ENCODE results near the gene GSG1L2.

The GSG1L2 gene

DNA sequence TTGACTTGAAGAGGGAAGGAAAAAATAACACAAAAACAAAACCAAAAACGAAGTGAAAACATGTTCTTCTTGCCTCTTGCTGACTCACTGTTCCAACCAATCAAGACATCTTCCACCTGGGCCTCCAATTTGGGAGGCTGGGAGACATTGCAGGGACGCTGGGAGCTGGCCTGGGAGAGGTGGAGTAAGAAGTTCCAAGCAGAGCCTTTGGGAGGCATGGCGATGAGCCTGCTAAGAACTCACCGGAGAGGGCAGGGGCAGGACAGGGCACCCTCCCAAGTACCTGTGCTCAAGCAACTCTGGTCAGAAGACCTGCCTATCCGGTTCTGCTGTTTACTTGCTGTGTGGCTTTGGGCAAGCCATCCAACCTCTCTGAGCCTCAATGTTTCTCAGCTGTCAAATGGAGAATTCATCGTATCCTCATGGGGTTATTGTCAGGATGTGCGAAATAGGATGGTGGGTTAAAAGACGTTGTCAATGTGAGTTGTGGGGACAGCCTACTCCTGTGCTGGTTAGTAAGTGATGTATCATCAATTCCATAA lies 3.0 kb upstream of the GSG1L2 start:
- no peak for DNase-seq

DNA sequence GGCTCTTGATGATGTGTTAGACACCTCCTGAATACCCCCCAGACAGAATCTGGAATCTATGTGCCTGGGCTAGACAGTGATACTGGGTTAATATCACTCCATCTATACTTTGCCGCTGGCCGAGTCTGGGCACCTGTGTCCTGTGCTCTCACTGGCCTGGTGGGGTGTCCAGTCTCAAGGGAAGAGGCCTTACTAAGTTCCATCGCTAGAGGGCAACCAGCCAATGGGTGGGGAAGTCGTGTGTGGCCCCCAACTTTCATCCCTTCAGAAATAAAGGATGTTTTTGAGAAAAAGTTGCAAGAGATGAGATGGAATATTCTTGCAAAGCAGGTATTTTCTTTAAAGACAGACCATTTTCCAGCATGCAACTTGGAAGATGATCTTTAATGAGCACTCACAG lies 2.2 kb upstream of the GSG1L2 start:
- no peak for DNase-seq

DNA sequence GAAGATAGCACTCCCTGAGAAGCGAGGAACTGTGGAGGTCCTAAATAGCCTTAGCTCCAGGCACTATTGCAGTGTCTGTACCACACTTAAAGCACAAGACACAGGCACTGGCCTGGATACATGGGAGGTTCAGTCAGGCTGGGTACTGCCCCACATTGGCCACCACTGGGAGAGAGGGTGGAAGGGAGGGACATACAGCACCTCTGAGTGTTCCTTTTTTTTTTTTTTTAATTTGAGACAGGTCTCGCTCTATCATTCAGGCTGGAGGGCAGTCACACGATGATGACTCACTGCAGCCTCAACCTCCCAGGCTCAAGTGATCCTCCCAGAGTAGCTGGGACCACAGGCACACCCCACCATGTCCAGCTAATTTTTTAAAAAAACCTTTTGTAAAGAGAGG lies 1.4 kb downstream of the GSG1L2 start:
- no peak for DNase-seq

DNA sequence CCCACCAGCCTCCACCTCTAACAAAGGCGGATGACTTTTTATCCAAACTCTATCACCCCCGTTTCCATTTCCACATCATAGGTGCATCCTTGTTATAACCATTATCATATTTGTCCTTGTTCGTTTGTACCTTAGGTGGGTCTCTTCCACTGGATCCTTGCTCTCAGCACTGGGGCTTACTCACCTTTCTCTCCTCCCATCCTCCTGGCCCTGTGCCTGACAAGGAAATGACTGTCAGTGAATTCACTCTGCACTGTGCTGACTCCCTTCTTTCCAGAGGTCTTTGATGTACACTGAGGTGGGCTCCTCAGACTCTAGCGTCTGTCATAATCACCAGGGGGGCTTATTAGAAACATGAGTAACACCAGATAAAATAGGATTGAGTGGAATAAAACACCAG lies 3.1 kb downstream of the GSG1L2 start:
- DNase-seq, result no peak

DNA sequence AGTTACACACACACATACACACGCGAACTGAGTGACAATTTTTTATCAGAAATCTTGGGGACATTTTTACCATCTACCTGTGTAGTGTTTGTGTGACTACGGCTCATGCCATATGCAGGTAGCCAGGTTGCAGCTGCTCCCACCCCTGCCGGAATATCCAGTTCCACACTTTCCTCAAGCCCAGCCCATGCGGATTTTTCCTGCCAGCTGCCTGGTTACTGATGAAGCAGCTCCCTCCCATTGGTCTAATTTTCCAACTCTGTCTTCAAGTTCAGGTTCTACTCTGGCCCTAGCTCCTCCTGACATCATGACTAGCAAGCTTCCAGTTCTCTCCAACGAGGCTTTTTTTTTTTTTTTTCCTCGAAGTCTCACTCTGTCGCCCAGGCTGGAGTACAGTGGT lies 4.8 kb downstream of the GSG1L2 start:
- no peak for DNase-seq

DNA sequence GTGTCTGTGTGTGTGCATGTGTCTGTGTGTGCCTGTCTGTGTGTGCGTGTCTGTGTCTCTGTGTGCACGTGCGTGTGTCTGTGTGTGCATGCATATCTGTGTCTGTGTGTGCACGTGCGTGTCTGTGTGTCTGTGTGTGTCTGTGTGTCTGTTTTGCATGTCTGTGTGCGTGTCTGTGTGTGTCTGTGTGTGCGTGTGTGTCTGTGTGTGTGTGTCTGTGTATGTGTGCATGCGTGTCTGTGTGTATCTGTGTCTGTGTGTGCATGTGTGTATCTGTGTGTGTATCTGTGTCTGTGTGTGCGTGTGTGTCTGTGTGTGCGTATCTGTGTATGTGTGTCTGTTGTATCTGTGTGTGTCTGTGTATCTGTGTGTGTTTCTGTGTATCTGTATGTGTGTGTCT lies 5.4 kb downstream of the GSG1L2 start:
- no peak for DNase-seq

DNA sequence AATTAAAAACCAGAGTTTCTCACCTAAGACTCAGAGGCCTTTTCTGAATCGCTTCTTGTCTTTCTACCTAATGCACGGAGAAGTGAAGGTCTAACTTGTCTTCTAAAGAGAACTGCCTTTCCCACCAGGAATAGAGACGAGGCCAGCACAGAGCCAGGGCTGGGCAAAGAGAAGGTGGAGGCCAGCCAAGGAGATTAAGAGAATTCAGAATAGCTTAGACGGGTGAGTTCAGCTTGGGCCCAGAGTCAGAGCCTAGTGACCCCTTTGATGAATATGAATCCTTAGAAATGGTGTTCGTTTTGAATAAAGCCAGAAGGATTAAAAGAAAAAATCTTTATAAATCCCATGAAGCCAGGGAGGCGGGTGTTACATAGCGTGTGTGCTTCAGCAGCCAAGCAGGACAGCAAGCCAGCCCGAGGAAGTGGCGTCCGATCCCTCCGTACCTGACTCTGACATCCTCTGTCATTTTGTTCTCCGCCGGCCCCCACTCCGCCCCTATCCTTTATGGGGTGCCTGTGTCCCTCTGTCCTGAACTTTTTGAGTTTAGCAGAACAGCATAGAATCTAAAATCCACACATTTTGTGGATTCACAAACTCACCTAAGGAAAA lies 7.4 kb downstream of the GSG1L2 start:
- no peak for DNase-seq

DNA sequence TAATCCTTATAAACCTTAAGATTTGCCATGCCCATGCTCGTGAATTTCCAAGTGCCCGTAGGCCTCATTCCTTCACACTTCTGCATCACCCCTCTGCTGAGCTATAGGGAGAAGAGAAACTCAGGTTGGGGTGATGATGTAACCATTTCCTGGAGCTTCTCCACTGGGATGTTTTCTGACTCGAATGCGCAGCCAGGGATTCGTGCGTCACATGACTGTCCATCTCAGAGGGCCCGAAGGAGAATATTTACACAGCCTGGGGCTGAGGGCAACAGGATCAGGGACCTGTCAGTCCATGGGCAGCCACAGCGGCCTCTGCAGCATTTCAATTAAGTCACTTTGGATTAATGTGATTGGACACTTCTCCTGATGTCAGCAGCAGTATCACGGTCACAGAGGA lies 8.7 kb downstream of the GSG1L2 start:
- DNase-seq, result no peak

DNA sequence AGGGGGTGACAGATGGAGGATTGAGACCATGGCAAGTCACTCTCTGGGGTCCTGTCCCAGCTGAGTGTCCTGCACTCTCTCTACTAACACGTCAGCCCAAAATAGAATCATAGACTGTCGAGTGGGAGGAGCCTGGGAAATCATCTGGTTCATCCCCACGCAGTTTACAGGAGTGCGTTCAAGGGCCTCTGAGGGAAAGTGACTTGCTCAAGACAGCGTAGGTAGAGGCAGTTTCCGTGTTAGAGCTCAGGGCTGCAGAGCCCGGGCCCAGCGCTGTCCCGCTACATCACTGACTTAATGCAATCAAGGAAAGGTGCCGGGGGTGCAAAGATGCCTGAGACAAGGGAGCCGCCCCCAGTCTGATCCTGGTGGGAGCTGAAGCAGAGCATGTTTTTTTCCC lies 10.3 kb downstream of the GSG1L2 start:
- no peak for DNase-seq

DNA sequence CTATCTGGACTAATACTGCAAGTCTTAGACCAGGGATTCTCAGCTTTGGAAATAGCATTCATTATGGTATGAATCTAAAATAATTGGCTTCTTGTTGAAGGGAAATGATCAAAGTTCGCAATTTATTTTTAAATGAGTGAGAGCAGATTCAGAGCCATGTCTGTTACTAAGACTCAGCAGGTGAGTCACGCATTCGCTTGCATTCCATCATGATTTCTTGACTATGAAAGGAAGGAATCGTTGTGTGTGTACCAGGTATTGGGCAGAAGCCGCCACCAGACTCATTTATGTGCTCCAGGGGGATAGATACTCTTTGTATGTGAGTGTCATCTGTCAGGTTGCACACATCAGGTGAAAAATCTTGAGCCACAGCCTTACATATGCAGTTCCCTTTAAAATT lies 10.8 kb downstream of the GSG1L2 start:
- no peak for DNase-seq

DNA sequence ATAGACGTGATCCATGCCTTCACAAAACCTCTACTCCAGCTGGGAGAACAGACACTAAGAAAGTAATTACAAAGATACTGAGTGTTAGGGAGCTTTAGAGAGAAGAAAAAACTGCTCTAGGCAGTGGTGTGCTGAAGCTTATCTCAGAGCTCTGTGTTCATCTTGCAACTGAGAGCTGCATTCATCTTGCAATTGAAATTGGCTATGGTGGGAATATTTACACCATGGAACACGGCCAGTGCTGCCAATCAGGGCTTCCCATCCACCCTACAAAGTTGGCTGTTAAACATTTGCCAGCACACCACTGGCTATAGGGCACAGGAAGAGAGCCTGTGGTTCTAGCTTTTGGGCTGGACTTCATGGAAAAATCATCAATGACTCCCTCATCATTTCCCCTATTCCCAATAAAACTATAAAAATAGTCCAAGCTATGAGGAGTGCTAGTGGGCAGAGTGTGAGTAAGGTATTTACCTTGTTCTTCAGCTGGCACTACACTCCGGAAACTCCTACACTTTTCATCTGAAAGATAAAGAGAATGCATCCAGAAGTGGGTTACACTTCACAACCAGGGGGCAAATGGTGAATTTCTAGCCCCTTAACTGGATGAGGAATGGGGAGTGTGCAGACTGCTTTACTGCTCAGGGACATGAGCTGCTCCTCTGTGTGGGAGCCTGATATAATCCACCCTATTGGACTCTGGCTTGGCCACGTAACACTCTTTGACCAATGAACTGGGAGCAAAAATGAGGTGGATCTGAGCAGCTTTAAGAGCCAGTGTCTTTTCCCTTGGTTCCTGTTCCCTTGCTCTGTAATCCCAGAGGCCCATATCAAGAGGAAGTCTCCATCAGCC lies 11.6 kb downstream of the GSG1L2 start:
- no peak for DNase-seq

DNA sequence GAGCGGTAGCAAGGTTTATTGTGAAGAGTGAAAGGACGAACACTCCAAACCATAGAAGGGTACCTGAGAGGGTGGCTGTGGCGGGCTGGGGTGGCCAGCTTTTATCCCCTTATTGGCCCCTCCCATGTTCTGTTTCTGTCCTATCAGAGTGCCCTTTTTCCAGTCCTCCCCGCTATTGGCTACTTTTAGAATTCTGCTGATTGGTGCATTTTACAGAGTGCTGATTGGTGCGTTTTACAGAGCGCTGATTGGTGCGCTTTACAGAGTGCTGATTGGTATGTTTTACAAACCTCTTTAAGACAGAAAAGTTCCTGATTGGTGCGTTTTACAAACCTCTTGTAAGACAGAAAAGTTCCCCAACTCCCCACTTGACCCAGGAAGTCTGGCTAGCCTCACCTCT lies 12.5 kb downstream of the GSG1L2 start:
- no peak for DNase-seq

DNA sequence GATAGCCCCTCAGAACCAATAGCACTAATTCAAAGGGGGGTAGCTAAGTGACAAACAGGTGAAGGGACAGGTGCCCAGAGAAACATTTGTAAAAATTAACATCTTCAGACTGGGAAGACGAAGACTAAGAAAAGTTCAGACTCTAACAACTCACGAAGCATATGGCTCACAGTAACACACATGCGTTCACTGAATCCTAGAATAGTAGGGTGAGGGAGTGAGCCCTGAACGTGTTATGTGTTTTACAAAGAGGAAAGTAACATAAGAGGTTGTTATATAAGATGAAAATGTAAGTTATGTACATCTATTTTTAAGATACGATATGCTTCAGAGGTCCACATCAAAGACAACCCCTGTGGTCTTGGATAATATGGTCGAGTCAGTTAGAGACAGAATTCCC lies 15.2 kb downstream of the GSG1L2 start:
- no peak for DNase-seq

DNA sequence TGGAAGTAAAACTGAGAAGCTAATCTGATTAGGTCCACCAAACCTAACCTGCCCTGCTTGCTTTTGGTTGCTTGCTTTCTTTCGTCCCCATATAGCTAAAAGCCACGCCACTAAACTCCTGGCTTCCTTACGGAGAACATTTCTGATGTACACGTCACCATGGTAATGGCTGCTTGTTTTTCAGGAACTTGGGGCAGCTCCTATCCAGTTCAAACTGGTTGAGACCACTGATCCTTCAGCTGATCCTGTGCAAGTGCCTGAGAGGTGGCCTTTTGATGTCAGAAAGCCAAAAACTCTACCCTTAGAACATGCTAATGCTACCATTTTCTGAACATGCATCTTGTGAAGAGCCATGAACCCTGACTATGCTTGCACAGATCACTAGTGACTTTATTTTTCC lies 16.1 kb downstream of the GSG1L2 start:
- no peak for DNase-seq

DNA sequence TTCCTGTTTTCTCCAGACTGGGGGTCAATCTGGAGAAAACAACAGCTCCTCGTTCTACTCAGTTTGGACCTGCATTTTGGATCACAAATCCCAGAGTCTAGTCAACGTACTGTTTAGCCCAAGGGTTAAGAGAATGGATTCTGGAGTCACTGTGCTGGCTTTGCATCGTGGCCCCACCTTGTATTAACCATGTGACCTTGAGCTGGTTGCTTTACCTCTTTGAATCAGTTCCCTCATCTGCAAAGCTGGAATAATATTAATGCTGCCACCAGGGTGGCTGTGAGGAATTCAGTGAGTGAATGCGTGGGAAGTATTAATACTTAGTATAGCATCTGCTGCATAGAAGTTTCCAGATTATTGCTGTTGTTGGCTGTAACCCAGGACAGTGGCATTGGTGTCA lies 19.2 kb downstream of the GSG1L2 start:
- no peak for DNase-seq

DNA sequence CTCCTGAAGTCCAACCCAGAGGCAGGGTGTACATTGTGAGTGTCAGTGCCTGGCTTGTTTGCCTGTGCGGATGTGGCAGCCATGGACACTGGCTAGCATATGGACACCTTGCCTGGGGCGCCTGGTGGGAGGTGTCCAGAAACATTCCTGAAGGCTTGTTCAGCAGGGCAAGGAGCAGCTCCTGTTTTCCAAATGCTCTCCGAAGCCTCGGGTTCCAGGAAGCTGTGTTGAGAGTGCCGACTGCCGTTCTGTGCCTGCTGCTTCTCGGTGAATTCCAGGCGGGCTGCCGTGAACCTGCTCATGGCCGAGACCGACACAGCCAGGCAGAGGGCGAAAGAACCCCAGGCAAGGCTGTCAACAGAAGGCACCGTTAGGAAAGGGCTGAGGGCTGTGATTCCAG lies 19.6 kb downstream of the GSG1L2 start:
- no peak for DNase-seq

DNA sequence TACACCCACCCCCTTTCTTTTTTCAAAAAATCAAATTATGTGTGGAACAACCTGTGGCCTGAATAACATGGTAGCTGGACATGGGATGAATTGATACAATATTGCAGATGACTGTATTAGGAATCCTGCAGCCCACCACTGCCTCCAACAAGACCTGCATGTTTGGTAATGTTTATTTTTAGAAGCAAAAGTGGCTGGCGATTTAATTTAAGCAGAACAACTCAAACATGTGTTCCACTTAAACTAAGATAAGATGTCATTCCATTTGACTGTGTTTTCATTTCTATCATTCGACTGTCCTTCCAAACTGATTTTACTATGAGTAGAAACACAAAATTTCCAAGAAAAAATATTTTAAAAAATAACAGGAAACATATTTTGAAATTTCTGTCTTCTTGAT lies 20.4 kb downstream of the GSG1L2 start:
- DNase-seq, result no peak

DNA sequence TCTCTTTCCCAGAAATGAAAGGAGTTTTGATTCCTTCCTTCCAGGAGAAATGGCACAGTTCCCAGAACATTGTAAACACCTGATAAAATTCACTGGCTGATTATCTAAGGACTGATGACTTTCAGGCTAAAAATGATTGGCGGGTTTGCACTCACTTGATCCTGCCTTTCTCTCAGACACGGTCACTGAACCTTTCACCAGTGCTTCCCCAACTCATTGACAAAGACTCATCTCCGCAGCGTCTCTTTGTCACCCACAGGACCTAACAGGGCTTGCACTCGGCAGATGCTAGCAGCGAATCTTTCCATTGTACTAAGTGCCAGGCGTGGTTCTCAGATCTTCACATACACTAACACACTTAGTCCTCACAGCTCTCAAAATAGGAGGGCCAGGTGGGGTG lies 23.2 kb downstream of the GSG1L2 start:
- no peak for DNase-seq

DNA sequence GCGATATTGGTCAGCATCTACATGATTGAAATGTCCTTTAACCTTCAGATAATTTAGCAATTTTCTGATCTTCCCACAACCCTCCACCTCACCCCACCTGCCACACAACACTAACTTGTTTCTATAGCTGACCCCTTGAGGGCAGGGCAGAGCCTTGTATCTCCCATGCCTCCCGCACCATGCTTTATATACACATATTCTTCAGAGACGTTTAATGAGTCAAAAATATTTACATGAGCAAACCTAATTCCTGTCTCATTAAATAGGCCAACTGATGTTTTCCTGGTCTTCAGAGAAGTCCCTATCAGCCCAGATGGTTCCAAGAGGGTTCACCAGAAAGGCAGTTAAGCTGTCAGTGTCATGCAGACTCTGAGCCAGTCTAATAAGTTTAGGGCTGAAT lies 23.9 kb downstream of the GSG1L2 start:
- DNase-seq, result no peak

DNA sequence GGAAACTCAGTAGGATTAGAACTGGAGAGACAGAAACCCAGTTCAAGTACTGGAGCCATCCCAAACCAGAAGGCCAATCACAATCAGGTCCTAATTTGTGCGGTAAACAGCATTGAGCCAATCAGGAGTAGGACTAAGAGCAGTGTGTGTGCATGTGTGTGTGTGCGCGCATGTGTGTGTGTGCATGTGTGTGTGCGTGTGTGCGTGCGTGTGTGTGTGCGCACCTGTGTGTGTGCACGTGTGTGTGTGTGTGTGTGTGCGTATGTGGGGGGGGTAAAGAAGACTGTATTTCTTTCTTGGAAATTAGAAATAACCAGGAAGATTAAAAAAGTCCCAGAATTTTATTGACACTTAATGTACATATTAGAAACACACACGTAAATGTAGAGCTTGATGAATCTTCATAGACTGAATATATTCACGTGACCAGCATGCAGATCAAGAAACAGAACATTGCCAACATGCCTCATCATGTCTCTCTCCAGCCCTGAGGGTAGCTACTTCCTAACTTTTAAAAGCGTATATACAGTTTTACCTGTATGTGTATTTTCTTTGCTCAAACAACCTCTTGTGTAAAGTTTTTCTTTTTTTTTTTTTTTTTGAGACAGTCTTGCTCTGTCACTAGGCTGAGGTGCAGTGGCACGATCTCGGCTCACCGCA lies 29.6 kb downstream of the GSG1L2 start:
- no peak for DNase-seq

DNA sequence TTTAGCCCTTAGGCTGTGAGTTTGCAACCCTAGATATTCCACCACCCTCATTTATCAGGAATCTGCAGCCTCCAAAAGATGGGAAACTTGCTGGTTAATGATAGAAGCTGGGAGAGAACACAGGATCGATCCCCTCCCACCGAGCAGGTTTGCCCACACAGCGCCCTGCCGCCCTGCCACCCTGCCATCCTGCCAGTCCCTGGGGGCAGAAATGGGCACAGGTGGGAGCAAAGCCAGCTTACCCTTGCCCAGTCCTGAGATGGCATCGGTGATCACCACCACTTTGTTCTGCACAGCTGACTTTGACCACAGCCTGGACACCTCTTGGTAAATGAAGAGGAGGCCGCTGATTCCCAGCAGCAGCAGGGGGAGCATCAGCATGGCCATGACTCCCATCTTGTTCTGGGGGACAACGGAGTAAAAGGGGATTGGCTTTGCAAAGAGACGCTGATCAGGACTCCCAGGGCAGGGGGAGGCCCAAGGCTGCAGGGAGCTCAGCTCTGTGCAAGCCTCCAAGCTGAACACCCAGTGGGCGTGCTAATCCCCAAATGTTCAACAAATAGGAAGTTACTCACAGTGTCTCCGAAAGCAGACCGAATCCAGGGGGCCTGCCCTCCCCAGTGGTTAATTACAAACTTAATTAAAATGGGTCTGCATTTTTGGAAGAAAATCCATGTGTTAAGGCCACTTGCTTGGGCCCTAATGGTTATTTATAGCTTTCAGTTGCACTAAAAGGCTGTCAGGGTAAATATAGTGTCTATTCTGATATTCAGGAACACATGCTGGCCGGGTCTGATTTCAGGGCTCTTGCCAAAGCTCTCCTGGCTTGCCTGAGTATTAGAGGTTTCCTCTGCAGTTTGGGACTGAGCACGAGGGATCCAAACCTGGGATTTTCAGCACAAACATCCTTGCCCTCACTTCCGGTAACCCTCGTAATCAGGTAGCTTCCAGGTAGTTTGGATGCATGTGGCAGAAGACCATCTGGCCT lies 30.7 kb downstream of the GSG1L2 start, which contains the start of gene DHRS7C:
DHRS7C (minus strand) TSS at position 704 of the 988 bp plus-strand sequence; CDS start at position 396, 308 bp downstream.
- no peak for DNase-seq

DNA sequence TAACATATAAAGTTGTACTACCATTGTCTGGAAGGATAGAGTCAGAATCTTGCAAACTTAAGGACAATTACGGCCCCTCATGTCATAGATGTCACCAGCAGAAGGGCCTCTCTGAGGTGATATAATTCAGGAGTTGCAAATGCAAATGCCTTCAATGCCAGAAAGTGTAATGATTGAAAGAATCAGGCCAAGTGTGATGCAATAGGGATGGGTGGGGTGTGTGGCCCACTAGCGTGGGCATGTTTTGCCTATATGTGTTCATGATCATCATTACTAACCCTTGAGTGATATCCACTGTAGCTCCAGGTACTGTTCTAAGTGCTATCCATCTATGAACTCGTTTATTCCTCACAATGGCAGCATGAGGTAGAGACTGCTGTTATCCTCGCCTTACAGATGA lies 31.6 kb downstream of the GSG1L2 start:
- DNase-seq, result no peak

DNA sequence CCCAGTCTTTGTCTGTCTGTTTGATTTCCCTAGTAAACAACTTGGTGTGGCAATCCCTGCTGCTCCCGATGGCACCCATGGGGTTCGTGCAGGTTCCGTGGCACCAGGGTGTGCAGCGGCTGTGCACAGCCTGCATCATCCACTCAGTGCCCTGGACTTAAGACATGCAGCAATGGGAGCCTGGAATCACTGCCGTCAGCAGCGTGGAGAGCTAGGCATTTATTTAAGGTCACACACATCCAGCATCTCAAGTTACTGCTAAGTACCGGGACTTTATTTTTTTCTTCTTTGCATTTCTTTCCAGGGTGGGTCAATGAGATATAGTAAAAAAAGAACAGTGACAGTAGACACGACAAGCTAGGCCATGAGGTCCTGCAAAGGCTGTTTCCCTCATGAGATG lies 33.3 kb downstream of the GSG1L2 start:
- DNase-seq, result no peak
